Upper lobe of left lung (tissue), 4 donors: ENCODE data around the gene KIDINS220.

ENCODE experiments used
- EP300 ChIP-seq, 4 donors: sonication (generic); formaldehyde crosslinking; IDR thresholded peaks; one replicate each; pipeline ENCODE4 v1.5.1; 2017; ENCODE audit warnings: antibody characterized with exemption in 4 of 4, control low read depth in 2 of 4
- POLR2A ChIP-seq, 4 donors: fragments of 450-650 bp; IDR thresholded peaks; one replicate each; pipeline ENCODE4 v1.5.1; 2016 to 2017; ENCODE audit warnings: antibody characterized with exemption in 4 of 4, mild to moderate bottlenecking in 2 of 4
- TF ChIP-seq, protein P1 (sequence below), 6 experiments: fragments of 450-650 bp in 4 of 6; fragments of 200-600 bp in 2 of 6; sonication (generic) in 2 of 6; IDR thresholded peaks; one replicate each; pipeline ENCODE4 v1.5.1; 2016 to 2019; ENCODE audit warnings: antibody characterized with exemption in 6 of 6

DNA sequence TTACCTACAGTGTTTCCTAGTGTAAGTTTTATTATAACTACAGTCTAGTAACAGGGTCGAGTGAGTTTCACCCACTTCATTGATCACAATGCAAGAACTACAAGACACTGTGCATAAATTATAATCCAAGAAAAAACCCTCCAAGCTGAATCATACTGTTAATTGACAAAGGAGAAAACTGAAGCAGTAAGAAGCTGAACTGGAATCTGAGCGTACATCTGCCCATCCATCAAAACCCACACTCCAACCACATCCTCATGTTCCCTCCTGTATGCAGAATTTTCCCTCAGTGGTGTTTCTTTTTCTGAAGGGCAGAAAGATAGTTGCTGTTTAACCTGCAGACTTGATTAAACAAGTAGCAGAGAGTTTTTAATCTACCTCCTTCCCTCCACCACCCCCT is 49.5 kb upstream of the KIDINS220 start:
- TF ChIP-seq, protein P1, sequence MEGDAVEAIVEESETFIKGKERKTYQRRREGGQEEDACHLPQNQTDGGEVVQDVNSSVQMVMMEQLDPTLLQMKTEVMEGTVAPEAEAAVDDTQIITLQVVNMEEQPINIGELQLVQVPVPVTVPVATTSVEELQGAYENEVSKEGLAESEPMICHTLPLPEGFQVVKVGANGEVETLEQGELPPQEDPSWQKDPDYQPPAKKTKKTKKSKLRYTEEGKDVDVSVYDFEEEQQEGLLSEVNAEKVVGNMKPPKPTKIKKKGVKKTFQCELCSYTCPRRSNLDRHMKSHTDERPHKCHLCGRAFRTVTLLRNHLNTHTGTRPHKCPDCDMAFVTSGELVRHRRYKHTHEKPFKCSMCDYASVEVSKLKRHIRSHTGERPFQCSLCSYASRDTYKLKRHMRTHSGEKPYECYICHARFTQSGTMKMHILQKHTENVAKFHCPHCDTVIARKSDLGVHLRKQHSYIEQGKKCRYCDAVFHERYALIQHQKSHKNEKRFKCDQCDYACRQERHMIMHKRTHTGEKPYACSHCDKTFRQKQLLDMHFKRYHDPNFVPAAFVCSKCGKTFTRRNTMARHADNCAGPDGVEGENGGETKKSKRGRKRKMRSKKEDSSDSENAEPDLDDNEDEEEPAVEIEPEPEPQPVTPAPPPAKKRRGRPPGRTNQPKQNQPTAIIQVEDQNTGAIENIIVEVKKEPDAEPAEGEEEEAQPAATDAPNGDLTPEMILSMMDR (IDR thresholded peaks at IDR 0.05) = no peak
- TF ChIP-seq POLR2A (IDR thresholded peaks at IDR 0.05) (no peak), EP300 (IDR thresholded peaks at IDR 0.05) (no peak)
